Measurements from ENCODE around the gene CYP4F2.
"Not testable (repeated sequence)": the region's sequence is repeated elsewhere in the genome, so short reads cannot be mapped to it uniquely, and the experiment has no call there.

Gene CYP4F2

GRCh38 chr19:15860522-15860921 is 37.4 kb downstream of the CYP4F2 start:
- no peak for TF ChIP-seq CTCF (conservative IDR thresholded peaks at IDR 0.05; ENCODE audit: low read depth, low read length)
- H3K4me2 ChIP-seq, result no peak overlapping the region
- no peak overlapping the region for H3K4me3 ChIP-seq (IDR thresholded peaks at IDR 0.05; ENCODE audit: insufficient read depth, low read depth, low read length)
- H3K79me2 ChIP-seq (ENCODE audit: insufficient read depth, low read depth), result no peaks in the 10 kb centered on the region
- no peak overlapping the region for H3K9ac ChIP-seq
- no peak overlapping the region for H2AFZ ChIP-seq (ENCODE audit: low read depth)
- H3K36me3 ChIP-seq (ENCODE audit: insufficient read depth), result no peaks in the 10 kb centered on the region
- H4K20me1 ChIP-seq (ENCODE audit: insufficient read depth), result no peaks in the 10 kb centered on the region
- H3K27ac ChIP-seq, result no peak overlapping the region
- H3K4me1 ChIP-seq (ENCODE audit: low read depth, poor library complexity, severe bottlenecking), result no peaks in the 10 kb centered on the region
- H3K27me3 ChIP-seq (ENCODE audit: insufficient read depth, low read depth), result peaks cover 8% of the 10 kb centered on the region; the same call in 1 of the 2 replicates

- Histone ChIP-seq H3K4me3 (IDR thresholded peaks at IDR 0.05; ENCODE audit: insufficient read depth, low read depth, low read length) (no peak overlapping the region), H3K4me2 (no peak overlapping the region), H2AFZ (ENCODE audit: low read depth) (no peak overlapping the region), H4K20me1 (ENCODE audit: insufficient read depth) (no peaks in the 10 kb centered on the region), H3K27me3 (ENCODE audit: insufficient read depth, low read depth) (peaks cover 3% of the 10 kb centered on the region; the same call in 1 of the 2 replicates), H3K36me3 (ENCODE audit: insufficient read depth) (no peaks in the 10 kb centered on the region), H3K79me2 (ENCODE audit: insufficient read depth, low read depth) (no peaks in the 10 kb centered on the region), H3K9ac (no peak overlapping the region), H3K4me1 (ENCODE audit: low read depth, poor library complexity, severe bottlenecking) (no peaks in the 10 kb centered on the region), H3K27ac (no peak overlapping the region)
- no peak for TF ChIP-seq CTCF (conservative IDR thresholded peaks at IDR 0.05; ENCODE audit: low read depth, low read length)
Measured at GRCh38 chr19:15859187-15859586, 38.7 kb downstream of the CYP4F2 start.

DNA sequence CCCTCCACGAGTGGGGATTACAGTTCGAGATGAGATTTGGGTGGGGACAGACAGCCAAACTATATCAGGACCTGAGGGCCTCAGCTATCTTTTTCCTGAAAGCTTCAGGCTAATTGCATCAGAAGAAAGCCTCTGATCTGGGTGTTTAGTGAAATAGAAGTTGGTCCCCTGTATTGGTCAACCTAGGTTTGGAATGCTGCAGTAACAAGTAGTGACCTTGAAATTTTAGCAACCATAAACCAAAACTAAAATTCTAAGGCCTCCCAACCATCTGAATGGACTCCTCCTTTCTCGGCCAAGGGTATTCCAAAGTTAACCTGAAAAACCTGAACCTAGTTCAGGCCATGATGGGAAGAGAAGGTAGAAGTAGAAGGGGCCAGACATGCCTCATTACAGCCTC is 47.5 kb downstream of the CYP4F2 start:
- H3K4me2 ChIP-seq, result no peak overlapping the region
- no peak for TF ChIP-seq CTCF (conservative IDR thresholded peaks at IDR 0.05; ENCODE audit: low read depth, low read length)
- no peak overlapping the region for H3K27ac ChIP-seq
- no peak overlapping the region for H3K4me3 ChIP-seq (IDR thresholded peaks at IDR 0.05; ENCODE audit: insufficient read depth, low read depth, low read length)
- no peaks in the 10 kb centered on the region for H3K79me2 ChIP-seq (ENCODE audit: insufficient read depth, low read depth)
- no peaks in the 10 kb centered on the region for H3K4me1 ChIP-seq (ENCODE audit: low read depth, poor library complexity, severe bottlenecking)
- no peak overlapping the region for H3K9ac ChIP-seq
- no peaks in the 10 kb centered on the region for H3K36me3 ChIP-seq (ENCODE audit: insufficient read depth)
- H3K27me3 ChIP-seq (ENCODE audit: insufficient read depth, low read depth), result peaks cover 25% of the 10 kb centered on the region; the same call in 1 of the 2 replicates
- no peaks in the 10 kb centered on the region for H4K20me1 ChIP-seq (ENCODE audit: insufficient read depth)
- no peak overlapping the region for H2AFZ ChIP-seq (ENCODE audit: low read depth)

GRCh38 chr19:15846923-15847322 is 51.0 kb downstream of the CYP4F2 start:
- no peak overlapping the region for H3K27ac ChIP-seq
- no peak overlapping the region for H3K4me2 ChIP-seq
- H3K4me3 ChIP-seq (IDR thresholded peaks at IDR 0.05; ENCODE audit: insufficient read depth, low read depth, low read length), result no peak overlapping the region
- TF ChIP-seq CTCF (conservative IDR thresholded peaks at IDR 0.05; ENCODE audit: low read depth, low read length), result no peak
- H3K79me2 ChIP-seq (ENCODE audit: insufficient read depth, low read depth), result no peaks in the 10 kb centered on the region
- no peak overlapping the region for H3K9ac ChIP-seq
- H3K4me1 ChIP-seq (ENCODE audit: low read depth, poor library complexity, severe bottlenecking), result no peaks in the 10 kb centered on the region
- no peaks in the 10 kb centered on the region for H4K20me1 ChIP-seq (ENCODE audit: insufficient read depth)
- H3K36me3 ChIP-seq (ENCODE audit: insufficient read depth), result no peaks in the 10 kb centered on the region
- peaks cover 31% of the 10 kb centered on the region; the same call in 1 of the 2 replicates for H3K27me3 ChIP-seq (ENCODE audit: insufficient read depth, low read depth)
- no peak overlapping the region for H2AFZ ChIP-seq (ENCODE audit: low read depth)

GRCh38 chr19:15843894-15844222 is 54.0 kb downstream of the CYP4F2 start:
- not testable (repeated sequence) for H3K4me1 ChIP-seq (ENCODE audit: low read depth, poor library complexity, severe bottlenecking); H4K20me1 ChIP-seq (ENCODE audit: insufficient read depth); H3K79me2 ChIP-seq (ENCODE audit: insufficient read depth, low read depth); H3K4me2 ChIP-seq; H2AFZ ChIP-seq (ENCODE audit: low read depth); H3K9ac ChIP-seq; H3K27ac ChIP-seq; H3K36me3 ChIP-seq (ENCODE audit: insufficient read depth); H3K4me3 ChIP-seq (IDR thresholded peaks at IDR 0.05; ENCODE audit: insufficient read depth, low read depth, low read length)
- peaks cover 36% of the 10 kb centered on the region; the same call in 1 of the 2 replicates for H3K27me3 ChIP-seq (ENCODE audit: insufficient read depth, low read depth)
